Panc1 (cell line): ENCODE results near the gene FBXW7. TPM values are rescaled to one million over a fixed set of nuclear protein-coding genes. Genes with fewer than 3 reads are reported as not detected.

Experiments
- ATAC-seq: fragments of 200-7000 bp; cut with Tn5 transposase; 2 replicates; pipeline ENCODE4 v1.9.1; 2020; ENCODE audit warnings: mild to moderate bottlenecking, moderate library complexity
- BruUV-seq: library from RNA; stranded (reverse); fragments of 400-500 nt; replicated peaks from 2 replicates; lab custom pipeline; 2021; lab: Mats Ljungman, UMichigan
- CTCF ChIA-PET: fragments of 300-600 bp; sonication (Branson Sonifier 250); formaldehyde crosslinking; loops from one replicate; lab custom pipeline; 2022; ENCODE audit warnings: antibody characterized with exemption; lab: Charles Lee
- POLR2A ChIA-PET: fragments of 300-600 bp; sonication (Branson Sonifier 250); formaldehyde crosslinking; loops from one replicate; lab custom pipeline; 2022; ENCODE audit warnings: antibody characterized with exemption; lab: Charles Lee
- DNase-seq: peaks from one replicate; pipeline ENCODE4 v3.0.0-alpha.2; 2010; ENCODE audit warnings: low read depth, low spot score
- H3K27ac ChIP-seq: 2 replicates; pipeline ENCODE4 v1.5.1; 2011; ENCODE audit warnings: mild to moderate bottlenecking, low read length, inconsistent platforms
- H3K27me3 ChIP-seq: fragments of 200-500 bp; sonication (Bioruptor generic); 2 replicates; pipeline ENCODE4 v1.6.0; 2014; ENCODE audit warnings: low read length, inconsistent platforms; ENCODE audit not compliant: control insufficient read depth, insufficient read depth
- H3K36me3 ChIP-seq: fragments of 200-500 bp; sonication (Bioruptor generic); 2 replicates; pipeline ENCODE4 v1.5.1; 2014; ENCODE audit warnings: inconsistent platforms, mild to moderate bottlenecking, low read length, moderate library complexity; ENCODE audit not compliant: control insufficient read depth, insufficient read depth
- H3K4me1 ChIP-seq: 2 replicates; pipeline ENCODE4 v1.5.1; 2011; ENCODE audit warnings: inconsistent platforms, mild to moderate bottlenecking, low read length, moderate library complexity; ENCODE audit not compliant: control insufficient read depth, insufficient read depth
- H3K4me3 ChIP-seq, 2 experiments: 2 replicates each; pipeline ENCODE4 v1.5.1; 2011 to 2012; ENCODE audit warnings: low read depth in 2 of 2, low read length in 2 of 2, mild to moderate bottlenecking in 2 of 2, inconsistent platforms in 1 of 2, moderate library complexity in 1 of 2
- H3K9me3 ChIP-seq: fragments of 200-500 bp; sonication (Bioruptor generic); 2 replicates; pipeline ENCODE4 v1.5.1; 2014; ENCODE audit warnings: low read depth, mild to moderate bottlenecking, inconsistent platforms, low read length, moderate library complexity; ENCODE audit not compliant: control insufficient read depth, insufficient read depth
- CTCF ChIP-seq: fragments of 450-650 bp; IDR thresholded peaks from 2 replicates; pipeline ENCODE4 v1.5.1; 2017; ENCODE audit warnings: mild to moderate bottlenecking
- POLR2AphosphoS5 ChIP-seq: IDR thresholded peaks from 2 replicates; pipeline ENCODE4 v1.6.1; 2012; ENCODE audit warnings: mild to moderate bottlenecking, low read depth, low read length, moderate library complexity
- REST ChIP-seq, 2 experiments: IDR thresholded peaks; 2 replicates each; pipeline ENCODE4 v1.6.1; 2011 to 2012; ENCODE audit warnings: low read depth in 2 of 2, control low read depth in 1 of 2, low read length in 1 of 2, mild to moderate bottlenecking in 1 of 2, moderate library complexity in 1 of 2; ENCODE audit not compliant: insufficient read depth in 1 of 2
- SIN3A ChIP-seq: IDR thresholded peaks from 2 replicates; pipeline ENCODE4 v1.6.1; 2012; ENCODE audit warnings: low read depth, mild to moderate bottlenecking, low read length, moderate library complexity, borderline replicate concordance; ENCODE audit not compliant: insufficient read depth
- TCF7L2 ChIP-seq: IDR thresholded peaks from 2 replicates; pipeline ENCODE4 v1.6.1; 2011; ENCODE audit warnings: mild to moderate bottlenecking, low read depth, low read length, inconsistent platforms
- in situ Hi-C: cut with HindIII; loops from 2 replicates; pipeline ENCODE4 v1.10.0; 2016; ENCODE audit warnings: low sequenced_read_pairs, low pct_unique_long_range_greater_than_20kb
- intact Hi-C: fragments of 100-400 bp; cut with micrococcal nuclease; formaldehyde crosslinking; loops from one replicate; pipeline ENCODE4 v1.10.0; 2022; ENCODE audit not compliant: unreplicated experiment
- total RNA-seq: library from RNA; stranded (reverse); gene quantifications from one replicate; pipeline ENCODE4 v1.2.1, GENCODE V29; 2021; ENCODE audit not compliant: unreplicated experiment

Gene FBXW7
- total RNA-seq, 1 experiment from 2014 or later: 16.2 TPM

- intact Hi-C loops (no loop called here), in situ Hi-C loops (no loop called here)
- TF ChIP-seq TCF7L2 (no peak), SIN3A (no peak), CTCF (no peak), POLR2AphosphoS5 (no peak), REST (IDR thresholded peaks at IDR 0.05; ENCODE audit: insufficient read depth in 1 of 2, low read depth in 2 of 2, low read length in 1 of 2) (no peak)
- no TSS peak for BruUV-seq
- no peaks in the 10 kb centered on the region for H3K9me3 ChIP-seq
- ChIA-PET CTCF (no interaction called here), POLR2A (no interaction called here)
- no peaks in the 10 kb centered on the region for H3K27me3 ChIP-seq
- no peak for ATAC-seq
- no peaks in the 10 kb centered on the region; the same call in 1 of the 2 replicates for H3K4me1 ChIP-seq
- no peak for DNase-seq
- no peaks in the 10 kb centered on the region for H3K36me3 ChIP-seq
- H3K4me3 ChIP-seq: no peak overlapping the region
- H3K27ac ChIP-seq: no peak overlapping the region
Measured at GRCh38 chr4:152494020-152494419, 41.9 kb downstream of the FBXW7 start.

GRCh38 chr4:152488246-152488645 lies 47.6 kb downstream of the FBXW7 start:
- no peak for TF ChIP-seq SIN3A
- TF ChIP-seq REST (IDR thresholded peaks at IDR 0.05; ENCODE audit: insufficient read depth in 1 of 2, low read depth in 2 of 2, low read length in 1 of 2): no peak
- TF ChIP-seq CTCF: no peak
- no peak for TF ChIP-seq TCF7L2
- TF ChIP-seq POLR2AphosphoS5: no peak
- in situ Hi-C loops (no loop called here), intact Hi-C loops (no loop called here)
- Histone ChIP-seq H3K4me3 (no peak overlapping the region), H3K4me1 (no peaks in the 10 kb centered on the region; the same call in 1 of the 2 replicates), H3K27me3 (no peaks in the 10 kb centered on the region), H3K27ac (no peak overlapping the region), H3K9me3 (no peaks in the 10 kb centered on the region), H3K36me3 (no peaks in the 10 kb centered on the region)
- no TSS peak for BruUV-seq
- CTCF ChIA-PET: no interaction called here
- DNase-seq (no peak), ATAC-seq (no peak)
- POLR2A ChIA-PET: no interaction called here
